ENCODE data around the gene RXRB.

Gene RXRB

GRCh38 chr6:33247977-33248642 lies 47.6 kb upstream of the RXRB start:
- Histone ChIP-seq H3K27me3 (ENCODE audit: control insufficient read depth, insufficient read depth, low read length) (no peaks in the 10 kb centered on the region), H3K4me2 (ENCODE audit: low read length) (peak overlapping the region; percentile 93), H3K36me3 (ENCODE audit: control insufficient read depth, insufficient read depth, low read length) (no peaks in the 10 kb centered on the region), H3K27ac (peak overlapping the region; percentile 94), H3K9me3 (ENCODE audit: control insufficient read depth, low read length) (no peaks in the 10 kb centered on the region), H2AFZ (peak overlapping the region; percentile 89), H3K79me2 (no peaks in the 10 kb centered on the region), H3K9ac (no peak overlapping the region), H3K4me3 (ENCODE audit: low read depth, low read length) (peak overlapping the region; percentile 71), H3K4me1 (peaks cover 10% of the 10 kb centered on the region)
- TF ChIP-seq CTCF (IDR thresholded peaks at IDR 0.05): peak; percentile 97

DNA sequence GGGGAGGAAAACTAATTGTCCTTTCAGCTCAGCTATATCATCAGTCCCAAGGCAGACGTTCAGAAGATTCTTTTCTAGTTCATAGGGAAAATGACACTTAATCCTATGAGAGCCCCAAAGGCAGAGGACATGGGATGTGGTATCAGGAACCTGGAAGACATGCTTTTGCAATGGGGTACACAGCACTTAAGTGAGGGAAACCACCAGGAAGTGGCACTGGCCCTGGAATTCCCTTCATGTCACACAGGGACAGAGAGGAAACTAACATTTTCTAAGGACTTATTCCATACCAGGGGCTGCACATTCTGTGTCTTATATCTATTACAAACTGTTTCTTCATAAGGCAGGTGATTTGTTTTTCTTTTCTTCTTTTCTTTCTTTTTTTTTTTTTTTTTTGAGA lies 43.0 kb upstream of the RXRB start:
- no peak for TF ChIP-seq CTCF (IDR thresholded peaks at IDR 0.05)
- no peak overlapping the region for H3K4me3 ChIP-seq (ENCODE audit: low read depth, low read length)
- H3K4me1 ChIP-seq: peaks cover 2% of the 10 kb centered on the region

DNA sequence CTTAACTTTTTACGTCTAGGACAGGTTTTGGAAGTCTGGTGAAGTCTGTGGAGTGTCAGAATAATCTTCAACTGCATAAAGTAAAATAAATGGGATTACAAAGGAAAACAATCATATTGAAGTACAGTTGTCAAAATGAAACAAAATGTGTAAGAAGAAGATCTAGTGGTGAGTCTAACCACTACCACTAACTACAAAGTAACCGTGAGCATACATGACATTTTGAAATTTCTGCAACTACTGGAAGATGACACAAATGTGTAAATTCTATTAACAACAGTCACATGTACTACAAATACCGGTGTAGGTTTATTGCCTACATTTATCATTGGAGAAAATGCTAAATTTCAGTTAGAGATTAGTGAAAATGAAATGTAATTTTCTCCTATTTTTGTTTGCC lies 41.5 kb upstream of the RXRB start:
- Histone ChIP-seq H3K9ac (no peak overlapping the region), H3K4me3 (ENCODE audit: low read depth, low read length) (no peak overlapping the region), H3K9me3 (ENCODE audit: control insufficient read depth, low read length) (no peaks in the 10 kb centered on the region), H3K36me3 (ENCODE audit: control insufficient read depth, insufficient read depth, low read length) (no peaks in the 10 kb centered on the region), H3K4me1 (no peaks in the 10 kb centered on the region), H3K4me2 (ENCODE audit: low read length) (no peak overlapping the region), H3K27ac (no peak overlapping the region), H3K27me3 (ENCODE audit: control insufficient read depth, insufficient read depth, low read length) (no peaks in the 10 kb centered on the region), H3K79me2 (no peaks in the 10 kb centered on the region), H2AFZ (no peak overlapping the region)
- no peak for TF ChIP-seq CTCF (IDR thresholded peaks at IDR 0.05)

More for the DNA sequence above, 43.0 kb upstream of the RXRB start:
- Histone ChIP-seq H3K9ac (no peak overlapping the region), H3K27ac (no peak overlapping the region), H3K9me3 (ENCODE audit: control insufficient read depth, low read length) (no peaks in the 10 kb centered on the region), H3K79me2 (no peaks in the 10 kb centered on the region), H3K4me2 (ENCODE audit: low read length) (no peak overlapping the region), H2AFZ (no peak overlapping the region), H3K27me3 (ENCODE audit: control insufficient read depth, insufficient read depth, low read length) (no peaks in the 10 kb centered on the region), H3K36me3 (ENCODE audit: control insufficient read depth, insufficient read depth, low read length) (no peaks in the 10 kb centered on the region)

- Histone ChIP-seq H3K4me1 (peaks cover 2% of the 10 kb centered on the region), H3K27me3 (ENCODE audit: control insufficient read depth, insufficient read depth, low read length) (no peaks in the 10 kb centered on the region), H3K9ac (no peak overlapping the region), H3K4me2 (ENCODE audit: low read length) (no peak overlapping the region), H2AFZ (no peak overlapping the region), H3K9me3 (ENCODE audit: control insufficient read depth, low read length) (no peaks in the 10 kb centered on the region), H3K36me3 (ENCODE audit: control insufficient read depth, insufficient read depth, low read length) (no peaks in the 10 kb centered on the region), H3K27ac (no peak overlapping the region), H3K4me3 (ENCODE audit: low read depth, low read length) (no peak overlapping the region), H3K79me2 (no peaks in the 10 kb centered on the region)
- no peak for TF ChIP-seq CTCF (IDR thresholded peaks at IDR 0.05)
These were observed 37.3 kb upstream of the RXRB start for GRCh38 chr6:33237741-33238140.

DNA sequence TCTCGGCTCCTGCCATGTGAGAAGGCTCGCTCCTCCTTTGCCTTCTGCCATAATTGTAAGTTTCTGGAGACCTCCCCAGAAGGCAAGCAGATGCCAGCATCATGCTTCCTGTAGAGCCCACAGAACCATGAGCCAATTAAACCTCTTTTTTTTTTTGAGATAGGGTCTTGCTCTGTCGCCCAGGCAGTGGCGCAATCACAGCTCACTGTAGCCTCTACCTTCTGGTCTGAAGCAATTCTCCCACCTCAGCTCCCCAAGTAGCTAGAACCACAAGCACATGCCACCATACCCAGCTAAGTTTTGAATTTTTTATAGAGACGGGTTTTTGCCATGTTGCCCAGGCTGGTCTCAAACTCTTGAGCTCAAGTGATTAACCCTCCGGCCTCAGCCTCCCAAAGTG lies 36.4 kb upstream of the RXRB start:
- no peak overlapping the region for H2AFZ ChIP-seq
- H3K9ac ChIP-seq: no peak overlapping the region

More for the DNA sequence above, 36.4 kb upstream of the RXRB start:
- no peak overlapping the region for H3K27ac ChIP-seq
- H3K4me2 ChIP-seq (ENCODE audit: low read length): no peak overlapping the region
- no peak overlapping the region for H3K4me3 ChIP-seq (ENCODE audit: low read depth, low read length)
- peaks cover 2% of the 10 kb centered on the region for H3K4me1 ChIP-seq
- TF ChIP-seq CTCF (IDR thresholded peaks at IDR 0.05): no peak
- no peaks in the 10 kb centered on the region for H3K27me3 ChIP-seq (ENCODE audit: control insufficient read depth, insufficient read depth, low read length)
- H3K36me3 ChIP-seq (ENCODE audit: control insufficient read depth, insufficient read depth, low read length): no peaks in the 10 kb centered on the region
- no peaks in the 10 kb centered on the region for H3K9me3 ChIP-seq (ENCODE audit: control insufficient read depth, low read length)
- H3K79me2 ChIP-seq: no peaks in the 10 kb centered on the region

Measured in parathyroid adenoma (tissue), 2 donors.